D721Med (cell line): ENCODE data around the gene SRSF8.

ENCODE experiments used
- DNase-seq: peaks from one replicate; pipeline ENCODE4 v3.0.0; 2011; ENCODE audit warnings: low spot score; ENCODE audit not compliant: insufficient read length
- FAIRE-seq: peaks from 2 replicates; lab custom pipeline; 2011; peaks lifted over from hg19 to GRCh38; lab: Jason Lieb, UNC
- TF ChIP-seq, protein P1 (sequence below): IDR thresholded peaks from 2 replicates; pipeline ENCODE4 v1.5.1; 2012; ENCODE audit warnings: mild to moderate bottlenecking, control low read depth; ENCODE audit not compliant: insufficient read depth; ENCODE audit errors: missing control alignments

The SRSF8 gene

DNA sequence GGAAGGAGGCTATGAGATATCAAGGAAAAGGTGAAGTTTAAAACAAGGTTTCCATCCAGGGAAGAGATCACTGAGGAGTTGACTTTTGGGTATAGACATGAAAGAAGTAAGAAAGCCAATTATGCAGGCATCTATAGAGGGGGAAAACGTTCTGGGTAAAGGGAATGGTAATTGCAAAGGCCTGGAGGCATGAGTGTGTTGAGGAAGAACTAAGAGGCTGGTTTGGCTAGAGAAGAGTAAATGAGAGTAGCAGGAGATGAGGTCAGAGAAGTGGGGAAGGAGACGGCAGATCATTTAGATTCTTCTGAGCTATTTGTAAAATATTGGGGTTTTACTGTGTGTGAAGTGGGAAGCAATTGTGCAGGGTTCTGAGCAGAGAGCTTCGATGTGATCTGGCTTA lies 30.5 kb downstream of the SRSF8 start:
- TF ChIP-seq, protein P1, sequence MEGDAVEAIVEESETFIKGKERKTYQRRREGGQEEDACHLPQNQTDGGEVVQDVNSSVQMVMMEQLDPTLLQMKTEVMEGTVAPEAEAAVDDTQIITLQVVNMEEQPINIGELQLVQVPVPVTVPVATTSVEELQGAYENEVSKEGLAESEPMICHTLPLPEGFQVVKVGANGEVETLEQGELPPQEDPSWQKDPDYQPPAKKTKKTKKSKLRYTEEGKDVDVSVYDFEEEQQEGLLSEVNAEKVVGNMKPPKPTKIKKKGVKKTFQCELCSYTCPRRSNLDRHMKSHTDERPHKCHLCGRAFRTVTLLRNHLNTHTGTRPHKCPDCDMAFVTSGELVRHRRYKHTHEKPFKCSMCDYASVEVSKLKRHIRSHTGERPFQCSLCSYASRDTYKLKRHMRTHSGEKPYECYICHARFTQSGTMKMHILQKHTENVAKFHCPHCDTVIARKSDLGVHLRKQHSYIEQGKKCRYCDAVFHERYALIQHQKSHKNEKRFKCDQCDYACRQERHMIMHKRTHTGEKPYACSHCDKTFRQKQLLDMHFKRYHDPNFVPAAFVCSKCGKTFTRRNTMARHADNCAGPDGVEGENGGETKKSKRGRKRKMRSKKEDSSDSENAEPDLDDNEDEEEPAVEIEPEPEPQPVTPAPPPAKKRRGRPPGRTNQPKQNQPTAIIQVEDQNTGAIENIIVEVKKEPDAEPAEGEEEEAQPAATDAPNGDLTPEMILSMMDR: no peak
- no peak for DNase-seq
- FAIRE-seq: no peak

DNA sequence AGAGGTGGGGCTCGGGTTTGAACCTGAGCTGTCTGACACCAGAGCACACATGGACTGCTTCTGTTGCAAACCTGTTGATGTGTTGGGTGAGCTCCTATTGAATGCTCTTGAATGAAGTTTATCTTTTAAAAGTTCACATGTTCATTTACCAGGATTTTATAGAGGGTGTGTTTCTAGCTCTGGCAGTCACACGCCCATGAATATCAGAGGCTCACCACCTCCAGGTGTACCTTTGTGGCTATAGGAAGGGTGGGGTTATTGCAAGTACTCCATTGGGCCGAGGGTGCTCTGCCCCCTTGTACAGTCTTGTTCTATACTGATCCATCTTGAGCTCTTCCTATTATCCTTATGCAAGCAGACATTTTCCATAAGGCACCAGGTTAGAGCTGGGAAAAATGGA lies 32.1 kb downstream of the SRSF8 start:
- TF ChIP-seq, protein P1: no peak
- no peak for DNase-seq
- no peak for FAIRE-seq

DNA sequence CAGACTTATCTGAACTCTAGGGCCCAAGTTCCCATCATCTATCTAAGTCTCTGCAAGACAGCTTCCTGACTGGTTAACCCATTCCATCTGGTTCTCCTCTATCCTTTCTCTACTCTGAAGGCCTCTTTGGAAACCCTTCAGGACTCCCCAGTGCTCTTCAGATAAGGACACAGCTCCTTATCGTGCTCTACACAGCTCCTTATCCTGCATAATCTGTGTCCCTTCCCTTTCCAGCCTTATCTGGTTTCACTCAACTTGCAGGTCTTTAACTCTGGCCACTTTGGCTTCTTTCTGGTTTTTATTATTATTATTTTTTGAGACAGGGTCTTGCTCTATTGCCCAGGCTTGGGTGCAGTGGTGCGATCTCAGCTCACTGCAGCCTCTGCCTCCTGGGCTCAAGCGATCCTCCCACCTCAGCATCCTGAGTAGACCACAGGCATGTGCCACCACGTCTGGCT lies 33.5 kb downstream of the SRSF8 start:
- TF ChIP-seq, protein P1: no peak
- FAIRE-seq (no peak), DNase-seq (no peak)

DNA sequence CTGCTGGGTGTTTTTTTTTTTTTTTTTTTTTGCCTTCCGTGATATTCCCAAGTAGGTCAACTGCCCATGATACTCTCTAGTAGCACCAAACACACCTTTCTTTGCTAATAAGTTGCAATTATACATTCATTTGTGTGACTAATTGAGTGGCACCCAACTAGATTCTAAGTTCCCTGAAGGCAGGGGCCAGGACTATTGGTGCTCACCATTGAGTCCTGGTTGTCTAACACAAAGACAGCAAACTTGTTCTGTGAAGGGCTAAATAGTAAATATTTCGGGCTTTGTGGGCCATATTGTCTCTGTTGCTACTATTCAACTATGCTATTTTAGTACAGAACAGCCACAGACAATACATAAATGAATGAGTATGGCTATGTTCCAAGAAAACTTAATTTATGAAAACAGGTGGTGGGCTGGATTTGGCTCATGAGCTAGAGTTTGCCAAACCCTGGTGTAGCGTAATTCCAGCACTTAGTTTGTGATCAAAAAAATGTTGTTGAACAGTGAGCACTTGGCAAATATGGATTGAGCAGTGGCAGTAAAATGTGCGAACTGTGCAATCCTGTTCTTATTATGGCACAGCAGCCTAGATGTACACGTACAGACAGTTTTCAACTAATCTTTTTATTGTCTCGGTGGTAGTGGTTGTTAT lies 34.3 kb downstream of the SRSF8 start:
- TF ChIP-seq, protein P1: no peak
- FAIRE-seq (no peak), DNase-seq (no peak)

DNA sequence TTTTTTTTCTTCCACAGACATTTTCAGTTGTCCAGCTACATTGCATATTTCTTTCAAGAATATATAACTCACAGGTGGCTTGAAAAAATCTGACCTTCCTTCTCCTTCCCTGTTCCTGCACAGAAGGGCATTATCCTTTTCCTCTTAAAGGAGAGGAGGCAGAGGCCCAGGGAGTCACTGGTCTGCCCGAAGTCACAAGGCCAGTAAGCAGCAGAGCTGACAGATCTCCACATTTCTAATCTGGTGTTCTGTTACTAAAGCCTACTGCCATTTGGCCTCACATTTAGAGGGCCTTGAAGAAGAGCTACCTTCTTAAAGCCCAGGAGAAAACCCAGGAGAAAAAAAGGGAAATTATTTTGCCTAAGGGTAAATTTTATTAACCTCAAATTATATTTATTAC lies 35.2 kb downstream of the SRSF8 start:
- TF ChIP-seq, protein P1: no peak
- DNase-seq: no peak
- no peak for FAIRE-seq

DNA sequence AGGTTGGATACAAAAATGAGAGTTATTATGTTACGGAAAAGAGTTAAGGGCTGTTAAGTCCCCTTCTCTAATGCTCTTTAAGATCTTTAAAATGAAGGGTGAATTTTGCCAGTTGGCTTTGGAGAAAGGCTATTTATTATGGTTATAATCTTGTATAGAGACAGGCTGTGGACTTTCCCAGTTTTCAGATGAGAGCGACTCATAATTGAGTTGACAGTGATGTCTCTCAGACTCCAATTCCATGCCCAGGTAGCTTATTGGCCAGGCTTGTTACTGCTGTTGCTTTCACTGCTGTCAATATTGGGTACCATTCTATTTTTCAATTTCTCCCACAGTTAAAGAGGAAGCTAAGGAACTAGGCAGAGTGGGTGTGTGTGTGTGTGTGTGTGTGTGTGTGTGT lies 36.0 kb downstream of the SRSF8 start:
- TF ChIP-seq, protein P1: no peak
- FAIRE-seq: no peak
- no peak for DNase-seq

DNA sequence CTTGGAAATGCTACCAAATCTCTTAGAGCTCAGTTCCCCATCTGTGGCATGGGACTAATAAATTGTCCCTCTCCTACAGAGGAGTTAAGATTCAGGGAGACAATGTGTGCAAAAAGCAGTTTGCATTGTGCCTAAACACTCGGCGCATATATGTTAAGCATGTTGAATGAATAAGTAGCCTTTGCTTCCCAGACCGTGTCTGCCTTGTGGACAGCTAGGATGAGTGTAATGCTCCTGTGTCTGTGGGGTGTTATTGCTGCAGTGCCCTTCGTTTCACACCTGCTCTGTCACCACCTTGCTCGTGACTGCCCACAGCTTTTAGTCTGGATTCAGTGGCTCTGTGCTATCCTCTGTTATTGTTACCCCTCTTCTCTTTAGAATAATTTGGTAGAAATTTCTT lies 37.0 kb downstream of the SRSF8 start:
- DNase-seq: no peak
- no peak for FAIRE-seq
- TF ChIP-seq, protein P1: no peak
